GM19238 (cell line): Measurements from ENCODE around the gene KDSR.

Experiments used
- DNase-seq: peaks from one replicate; pipeline ENCODE4 v3.0.0; 2011; ENCODE audit warnings: low spot score; ENCODE audit not compliant: insufficient read length

The KDSR gene

GRCh38 chr18:63322206-63322605 is 44.8 kb downstream of the KDSR start:
- DNase-seq: no peak

- no peak for DNase-seq
Observed at GRCh38 chr18:63321291-63321690, 45.7 kb downstream of the KDSR start.

DNA sequence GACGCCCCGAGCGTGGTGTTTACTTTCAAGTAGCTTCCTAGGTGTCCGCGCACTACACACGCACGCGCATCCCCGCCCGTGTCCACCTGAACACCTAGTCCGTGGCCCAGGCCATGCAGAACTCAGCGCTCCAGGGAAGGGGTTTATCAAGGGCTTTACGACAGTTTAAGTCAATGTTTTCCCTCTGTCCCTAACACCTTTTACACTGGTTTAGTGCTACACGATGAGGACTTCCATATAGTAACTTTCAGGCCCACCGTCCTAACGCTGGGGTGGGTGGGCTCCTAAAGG is 46.1 kb downstream of the KDSR start:
- DNase-seq: no peak

DNA sequence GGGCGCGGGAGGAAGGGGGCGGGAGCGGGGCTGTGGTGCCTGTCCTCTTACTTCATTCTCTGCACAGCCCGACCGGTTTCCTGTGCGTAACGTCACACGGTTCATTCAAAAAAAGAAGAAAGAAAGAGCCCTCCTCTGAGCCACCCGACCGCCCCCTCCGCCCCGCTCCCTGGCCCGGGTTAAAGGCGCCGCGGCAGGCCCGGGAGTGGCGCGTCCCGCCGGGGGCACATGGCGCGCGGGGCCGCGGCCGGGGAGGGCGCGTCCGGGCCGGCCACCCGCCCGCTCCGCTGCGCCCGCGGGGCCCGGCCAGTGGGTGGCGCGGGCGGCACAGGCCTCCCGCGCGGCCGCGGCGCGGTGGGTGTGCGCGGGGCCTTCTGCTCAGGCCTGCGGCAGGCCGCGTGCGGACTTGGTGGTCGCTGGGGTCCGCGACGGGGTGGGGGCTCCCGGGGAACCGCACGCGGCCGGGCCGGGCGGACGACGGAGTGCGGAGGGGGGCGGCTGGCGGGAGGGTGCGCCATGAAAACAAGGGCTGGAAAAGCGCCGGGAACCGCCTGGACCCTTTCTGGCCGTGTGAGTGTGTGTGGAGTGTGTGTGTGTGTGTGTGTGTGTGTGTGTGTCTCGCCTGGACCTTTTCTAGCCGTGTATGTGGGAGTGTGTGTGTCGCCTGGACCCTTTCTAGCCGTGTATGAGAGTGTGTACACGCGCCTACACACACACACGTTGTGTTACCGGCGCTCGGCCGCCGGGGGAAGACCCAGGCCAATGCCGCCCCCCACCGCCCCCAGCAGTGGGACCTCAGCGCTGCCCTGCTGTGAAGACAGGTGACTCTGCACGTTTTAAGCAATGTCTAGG is 46.7 kb downstream of the KDSR start:
- peak; percentile 83 for DNase-seq

DNA sequence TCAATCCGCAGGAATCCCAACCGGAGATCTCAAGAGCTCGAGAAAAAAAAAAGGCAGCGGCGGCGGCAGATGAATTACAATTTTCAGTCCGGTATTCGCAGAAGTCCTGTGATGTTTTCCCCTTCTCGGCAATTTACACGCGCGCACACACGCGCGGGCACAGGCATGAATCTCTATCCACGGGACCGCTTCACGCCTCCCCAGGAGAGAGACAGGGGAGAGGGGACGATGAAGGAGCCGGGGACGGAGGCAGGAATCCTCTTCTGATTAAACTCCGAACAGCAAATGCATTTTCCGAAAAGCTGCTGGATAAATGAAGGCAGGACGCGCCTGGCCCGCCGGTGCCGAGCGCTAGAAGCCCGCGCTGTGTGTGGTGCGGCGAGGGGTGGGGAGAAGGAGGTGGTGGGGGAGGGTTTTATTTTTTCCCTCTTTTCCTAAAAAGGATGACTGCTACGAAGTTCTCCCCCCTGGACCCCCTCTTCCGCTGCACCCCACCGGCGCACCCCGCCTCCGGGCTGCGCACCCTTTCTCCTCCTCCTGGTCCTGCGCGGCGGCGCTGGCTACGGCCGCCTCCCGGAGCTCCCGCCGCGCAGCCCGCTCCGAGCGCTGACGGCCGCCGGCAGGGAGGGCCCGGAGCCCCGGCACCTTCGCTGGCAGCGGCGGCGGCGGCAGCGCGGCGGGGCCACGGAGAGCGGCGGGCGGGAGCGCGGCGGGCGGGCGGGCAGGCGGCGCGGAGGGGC is 47.5 kb downstream of the KDSR start, which contains the start of gene BCL2:
Gene BCL2 (minus strand): TSS at position 387 of the 740 bp plus-strand sequence.
- no peak for DNase-seq

- DNase-seq: no peak
Observed at GRCh38 chr18:63318889-63319382, 48.1 kb downstream of the KDSR start.

DNA sequence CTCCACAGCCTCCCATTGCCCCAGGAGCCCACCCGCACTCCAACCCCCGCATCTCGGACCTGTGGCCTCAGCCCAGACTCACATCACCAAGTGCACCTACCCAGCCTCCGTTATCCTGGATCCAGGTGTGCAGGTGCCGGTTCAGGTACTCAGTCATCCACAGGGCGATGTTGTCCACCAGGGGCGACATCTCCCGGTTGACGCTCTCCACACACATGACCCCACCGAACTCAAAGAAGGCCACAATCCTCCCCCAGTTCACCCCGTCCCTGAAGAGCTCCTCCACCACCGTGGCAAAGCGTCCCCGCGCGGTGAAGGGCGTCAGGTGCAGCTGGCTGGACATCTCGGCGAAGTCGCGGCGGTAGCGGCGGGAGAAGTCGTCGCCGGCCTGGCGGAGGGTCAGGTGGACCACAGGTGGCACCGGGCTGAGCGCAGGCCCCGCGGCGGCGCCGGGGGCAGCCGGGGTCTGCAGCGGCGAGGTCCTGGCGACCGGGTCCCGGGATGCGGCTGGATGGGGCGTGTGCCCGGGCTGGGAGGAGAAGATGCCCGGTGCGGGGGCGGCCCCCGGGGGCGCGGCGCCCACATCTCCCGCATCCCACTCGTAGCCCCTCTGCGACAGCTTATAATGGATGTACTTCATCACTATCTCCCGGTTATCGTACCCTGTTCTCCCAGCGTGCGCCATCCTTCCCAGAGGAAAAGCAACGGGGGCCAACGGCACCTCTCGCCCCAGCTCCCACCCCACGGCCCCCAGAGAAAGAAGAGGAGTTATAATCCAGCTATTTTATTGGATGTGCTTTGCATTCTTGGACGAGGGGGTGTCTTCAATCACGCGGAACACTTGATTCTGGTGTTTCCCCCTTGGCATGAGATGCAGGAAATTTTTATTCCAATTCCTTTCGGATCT is 48.8 kb downstream of the KDSR start:
- peak; percentile 71 for DNase-seq

- DNase-seq: no peak
Observed at GRCh38 chr18:63317556-63317946, 49.5 kb downstream of the KDSR start.

GRCh38 chr18:63316612-63317555 is 50.1 kb downstream of the KDSR start:
- no peak for DNase-seq

GRCh38 chr18:63315876-63316275 is 51.1 kb downstream of the KDSR start:
- DNase-seq: no peak

GRCh38 chr18:63315131-63315662 is 51.8 kb downstream of the KDSR start:
- DNase-seq: no peak

DNA sequence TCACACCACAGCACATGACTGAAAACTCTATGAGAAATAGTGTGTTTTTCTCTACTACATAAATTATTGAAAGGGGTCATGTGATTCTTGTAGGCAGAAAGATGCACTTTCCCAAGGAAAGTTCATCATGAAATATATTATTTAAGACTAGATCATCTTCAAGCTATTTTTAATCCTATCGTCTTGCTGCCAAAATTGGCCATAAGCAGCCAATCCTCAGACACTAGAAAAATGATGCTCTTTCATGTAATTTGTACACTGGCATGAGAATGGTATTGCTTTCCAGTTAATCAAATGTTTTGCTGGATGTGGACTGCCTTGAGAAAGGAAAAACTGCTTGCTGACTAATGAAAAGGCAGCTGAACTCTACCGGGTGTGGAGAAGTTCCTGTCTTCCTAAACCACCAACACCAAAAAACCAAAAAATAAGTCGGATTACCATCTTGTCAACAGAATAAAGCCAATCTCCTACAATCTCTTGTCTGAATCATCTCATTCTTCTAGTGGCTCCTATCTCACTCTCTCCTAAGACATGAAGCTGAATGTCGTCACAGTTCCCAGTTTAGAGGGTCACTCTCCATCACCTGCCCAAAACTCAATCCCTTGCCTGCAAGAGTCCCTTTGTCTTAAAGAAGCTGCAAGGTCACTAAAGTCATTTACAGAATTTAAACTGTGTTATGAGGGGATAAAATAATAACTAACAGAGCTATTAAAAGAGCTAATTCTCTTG is 52.8 kb downstream of the KDSR start:
- DNase-seq: no peak

- no peak for DNase-seq
Observed at GRCh38 chr18:63313396-63313917, 53.5 kb downstream of the KDSR start.

- DNase-seq: no peak
Observed at GRCh38 chr18:63312737-63313395, 54.1 kb downstream of the KDSR start.

DNA sequence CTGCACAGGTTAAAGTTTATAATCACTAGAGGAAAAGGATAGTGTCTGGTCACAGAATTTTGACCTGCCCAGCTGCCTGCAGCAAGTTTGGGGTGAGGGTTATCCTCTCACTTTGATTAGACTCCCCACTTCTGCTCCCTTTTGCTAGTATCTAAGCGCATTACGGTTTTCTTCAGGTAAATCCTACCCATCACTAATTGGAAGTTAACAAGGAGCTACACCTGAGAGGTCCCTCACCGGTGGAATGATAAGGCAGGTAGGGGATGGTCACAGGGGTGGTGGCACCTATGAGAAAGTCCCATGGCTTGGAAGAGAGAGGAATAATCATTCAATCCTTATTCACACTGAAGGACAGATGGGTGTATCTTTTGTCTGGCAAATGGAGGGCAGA is 55.0 kb downstream of the KDSR start:
- no peak for DNase-seq

DNA sequence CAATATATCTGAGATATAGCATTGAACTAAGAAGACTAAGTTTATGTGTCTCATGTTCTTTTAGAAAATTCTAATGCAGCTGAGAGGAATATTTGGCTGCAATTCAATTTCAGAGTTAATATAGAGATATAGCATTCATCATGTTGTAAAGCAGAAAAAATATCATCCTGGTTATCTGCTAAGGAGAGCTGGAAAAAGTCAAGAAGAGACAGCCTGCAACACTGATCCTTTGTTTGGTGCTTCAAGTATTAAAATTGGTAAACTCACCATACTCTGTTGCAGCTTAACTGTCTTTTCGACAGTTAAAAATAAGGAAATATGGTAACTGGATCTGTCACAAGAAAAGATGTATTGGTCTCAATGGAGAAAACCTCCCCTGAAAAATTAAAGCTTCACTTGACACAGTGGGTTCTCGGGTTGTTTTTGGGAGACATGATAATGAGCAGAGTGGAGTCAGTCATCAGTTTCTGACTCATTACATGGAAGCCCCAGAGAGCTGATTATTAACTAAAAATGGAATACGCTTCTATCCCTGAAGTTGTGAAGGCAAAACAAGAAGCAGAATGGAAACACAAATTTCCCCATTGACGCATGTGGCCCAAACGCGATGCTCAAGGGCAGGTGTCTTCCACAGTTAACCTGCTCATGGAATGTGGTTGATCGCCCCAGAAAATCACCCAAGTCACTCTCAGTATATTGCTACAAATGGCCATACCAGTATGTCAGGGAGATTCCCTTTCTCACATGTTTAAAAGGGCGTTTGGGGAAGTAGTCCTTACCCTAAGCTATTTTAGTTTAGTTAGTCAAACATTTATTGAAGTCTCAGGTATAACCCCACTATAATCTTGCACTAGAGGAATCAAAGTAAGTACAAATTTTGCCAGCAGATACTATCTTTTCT is 55.6 kb downstream of the KDSR start:
- no peak for DNase-seq

- no peak for DNase-seq
Observed at GRCh38 chr18:63309422-63309821, 57.6 kb downstream of the KDSR start.
